Right lung (tissue), 10 donors: Measurements from ENCODE around the gene NKAP. TPM values are rescaled to one million over a fixed set of nuclear protein-coding genes. Genes with fewer than 3 reads are reported as not detected.
"Not testable (repeated sequence)": the region's sequence is repeated elsewhere in the genome, so short reads cannot be mapped to it uniquely, and the experiment has no call there.

ENCODE experiments used
- DNase-seq, 2 donors: peaks; one replicate each; pipeline ENCODE4 v3.0.0-alpha.2; 2013
- long read RNA-seq, 8 donors: transcript quantifications; one replicate each; lab custom pipeline, GENCODE V29; 2026
- polyA plus RNA-seq, 5 donors: library from polyadenylated mRNA; unstranded; fragments of 120-200 nt; gene quantifications; one replicate each; pipeline versions ENCODE4 v1.2.1 to v1.2.3, GENCODE V29; 2013; ENCODE audit warnings: inconsistent platforms in 1 of 5, low replicate concordance in 1 of 5; ENCODE audit not compliant: insufficient read length in 5 of 5, insufficient read depth in 1 of 5

NKAP gene
- polyA plus RNA-seq: 10 to 100 TPM; 12.1 to 16.9 (median 14.8) TPM
- long read RNA-seq, donor 1, full-length matches to known transcripts: 3 of 23 reads
- long read RNA-seq, donor 1, partial matches to known transcripts: 20 of 23 reads
- long read RNA-seq, donor 1, other reads (novel, unspliced or antisense): 0 of 23 reads
- long read RNA-seq, donor 2, full-length matches to known transcripts: 3 of 9 reads
- long read RNA-seq, donor 2, partial matches to known transcripts: 6 of 9 reads
- long read RNA-seq, donor 2, other reads (novel, unspliced or antisense): 0 of 9 reads
- long read RNA-seq, donor 3, full-length matches to known transcripts: 6 of 6 reads
- long read RNA-seq, donor 3, partial matches to known transcripts: 0 of 6 reads
- long read RNA-seq, donor 3, other reads (novel, unspliced or antisense): 0 of 6 reads
- long read RNA-seq, donor 4, partial matches to known transcripts: 5 of 6 reads
- long read RNA-seq, donor 4, other reads (novel, unspliced or antisense): 0 of 6 reads
- long read RNA-seq, donor 5, full-length matches to known transcripts: 4 of 15 reads
- long read RNA-seq, donor 5, partial matches to known transcripts: 11 of 15 reads
- long read RNA-seq, donor 5, other reads (novel, unspliced or antisense): 0 of 15 reads
- long read RNA-seq, donor 6, full-length matches to known transcripts: 10 of 20 reads
- long read RNA-seq, donor 6, partial matches to known transcripts: 10 of 20 reads
- long read RNA-seq, donor 6, other reads (novel, unspliced or antisense): 0 of 20 reads
- long read RNA-seq, donor 7, full-length matches to known transcripts: 1 of 6 reads
- long read RNA-seq, donor 7, partial matches to known transcripts: 0 of 6 reads
- long read RNA-seq, donor 7, other reads (novel, unspliced or antisense): 5 of 6 reads
- long read RNA-seq, donor 8, full-length matches to known transcripts: 1 of 1 reads
- long read RNA-seq, donor 8, partial matches to known transcripts: 0 of 1 reads
- long read RNA-seq, donor 8, other reads (novel, unspliced or antisense): 0 of 1 reads

- peak; percentile 83 to 86 for DNase-seq
Observed at GRCh38 chrX:119943185-119943988, at the start of gene NKAP. Gene NKAP (minus strand): TSS chrX:119943751. CDS start chrX:119943605, 146 bp downstream.

- DNase-seq: no peak
Observed at GRCh38 chrX:119991005-119991787, 47.6 kb upstream of the NKAP start.

DNA sequence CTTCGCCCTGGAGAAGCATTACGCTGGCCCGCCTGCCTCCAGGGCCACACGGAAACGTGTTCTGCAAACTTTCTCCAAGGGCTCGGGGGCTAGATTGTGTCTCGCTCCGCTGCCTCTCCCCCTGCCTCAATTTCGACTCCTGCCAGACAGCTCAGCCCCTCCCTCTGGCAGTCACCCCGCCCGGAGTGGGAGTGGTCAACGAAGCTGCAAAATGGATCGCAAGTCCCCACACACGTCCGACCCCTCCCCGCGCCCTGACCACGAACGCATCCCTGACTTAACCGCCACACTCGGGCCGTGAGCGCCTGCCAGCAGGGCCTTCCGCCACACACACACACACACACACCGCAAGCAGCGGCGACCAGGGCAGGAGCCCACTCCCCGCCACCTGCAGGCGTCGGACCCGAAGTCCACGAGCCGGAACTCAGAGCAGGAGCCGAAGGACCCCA lies 47.0 kb upstream of the NKAP start:
- no peak for DNase-seq

GRCh38 chrX:119989905-119990555 lies 46.5 kb upstream of the NKAP start:
- DNase-seq: no peak

GRCh38 chrX:119986203-119986602 lies 42.7 kb upstream of the NKAP start:
- DNase-seq: no peak

DNA sequence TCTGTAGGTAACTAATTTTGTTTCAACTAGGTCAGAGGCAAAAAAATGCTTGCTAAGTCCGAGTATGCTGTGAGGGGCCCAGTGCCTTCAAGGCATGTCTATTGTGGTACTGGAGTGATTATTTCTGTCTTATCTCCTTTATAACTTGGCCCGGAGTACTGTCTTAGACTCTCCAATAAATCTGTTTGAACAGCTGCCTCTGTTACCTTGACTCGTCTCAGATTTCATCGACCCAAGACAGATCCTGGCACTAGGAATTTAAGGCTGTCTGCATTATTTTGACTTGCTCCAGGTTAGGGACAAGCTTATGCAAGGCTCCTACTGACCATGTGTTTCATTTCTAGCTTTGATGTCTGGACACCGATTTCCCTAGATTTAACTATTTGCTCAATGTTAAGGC lies 41.1 kb upstream of the NKAP start:
- no peak for DNase-seq

DNA sequence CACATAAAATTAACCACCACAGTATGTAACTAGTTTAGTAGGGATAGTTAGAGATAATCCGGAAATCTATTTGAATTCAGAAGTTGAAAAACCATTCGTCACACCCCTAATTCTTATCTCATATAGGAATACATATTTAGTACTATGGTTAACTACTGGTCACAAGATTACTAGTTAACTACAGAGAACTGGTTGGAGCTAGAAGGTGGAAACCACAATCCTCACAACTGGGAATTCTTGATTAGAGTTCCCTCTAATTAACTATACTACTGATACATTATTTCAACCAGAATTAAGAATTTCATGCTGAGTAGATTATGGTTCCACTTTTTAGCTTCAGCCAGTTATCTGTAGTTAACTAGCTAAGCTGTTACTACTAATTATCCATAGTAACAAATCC lies 39.9 kb upstream of the NKAP start:
- DNase-seq: no peak

- no peak for DNase-seq
Observed at GRCh38 chrX:119982145-119982544, 38.6 kb upstream of the NKAP start.

DNA sequence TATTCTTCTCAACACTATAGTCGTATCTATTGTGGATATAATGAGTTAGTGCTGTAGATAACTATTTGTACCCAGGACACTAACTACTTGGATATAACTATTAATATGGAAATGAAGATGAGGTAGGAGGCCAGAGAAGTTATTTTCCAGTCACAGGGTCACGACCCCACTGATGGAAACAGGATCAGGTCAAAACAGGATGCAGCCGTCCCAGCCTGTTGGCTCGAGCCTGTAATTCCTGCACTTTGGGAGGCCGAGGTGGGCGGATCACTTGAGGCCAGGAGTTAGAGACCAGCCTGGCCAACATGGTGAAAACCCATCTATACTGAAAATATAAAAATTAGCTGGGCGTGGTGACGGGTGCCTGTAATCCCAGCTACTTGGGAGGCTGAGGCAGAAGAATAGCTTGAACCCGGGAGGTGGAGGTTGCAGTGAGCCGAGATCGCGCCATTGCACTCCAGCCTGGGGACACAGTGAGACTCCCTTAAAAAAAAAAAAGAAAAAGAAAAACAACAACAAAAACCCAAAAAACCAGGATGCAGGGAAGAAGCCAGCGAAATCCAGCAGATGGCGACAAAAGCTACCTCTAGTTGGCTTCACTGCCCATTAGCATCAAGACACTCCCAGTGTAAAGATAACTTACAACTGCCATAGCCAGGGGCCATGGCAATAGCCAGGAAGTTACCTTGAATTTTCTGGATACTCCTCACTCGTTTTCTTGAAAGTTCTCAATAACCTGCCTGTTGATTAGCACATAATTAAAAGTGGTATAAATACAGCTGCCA lies 37.9 kb upstream of the NKAP start:
- DNase-seq: no peak

DNA sequence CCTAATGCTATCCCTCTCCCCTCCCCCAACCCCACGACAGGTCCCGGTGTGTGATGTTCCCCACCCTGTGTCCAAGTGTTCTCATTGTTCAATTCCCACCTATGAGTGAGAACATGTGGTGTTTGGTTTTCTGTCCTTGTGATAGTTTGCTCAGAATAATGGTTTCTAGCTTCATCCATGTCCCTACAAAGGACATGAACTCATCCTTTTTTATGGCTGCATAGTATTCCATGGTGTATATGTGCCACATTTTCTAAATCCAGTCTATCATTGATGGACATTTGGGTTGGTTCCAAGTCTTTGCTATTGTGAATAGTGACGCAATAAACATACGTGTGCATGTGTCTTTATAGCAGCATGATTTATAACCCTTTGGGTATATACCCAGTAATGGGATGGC lies 33.6 kb upstream of the NKAP start:
- DNase-seq: not testable (repeated sequence)

- DNase-seq: no peak
Observed at GRCh38 chrX:119971184-119971583, 27.6 kb upstream of the NKAP start.

DNA sequence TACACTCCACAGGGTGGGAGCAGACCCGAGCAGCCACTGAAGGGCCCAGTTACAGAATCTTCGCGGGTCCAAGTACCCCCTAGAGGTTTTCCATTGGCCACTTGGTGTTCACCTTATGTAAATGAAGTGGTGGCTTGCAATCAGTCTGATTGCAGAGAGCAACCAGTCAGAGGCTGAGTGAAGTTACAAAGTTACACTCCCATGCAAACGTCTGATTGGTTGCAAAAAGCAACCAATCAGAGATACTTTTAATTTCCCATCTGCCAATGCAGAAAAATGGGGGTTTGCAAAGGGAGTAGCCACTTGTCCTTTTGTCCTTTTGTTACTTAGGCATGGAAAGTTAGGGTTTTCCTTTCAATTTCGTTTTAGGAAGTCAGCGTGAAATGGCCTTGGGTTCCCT lies 27.0 kb upstream of the NKAP start:
- no peak for DNase-seq

DNA sequence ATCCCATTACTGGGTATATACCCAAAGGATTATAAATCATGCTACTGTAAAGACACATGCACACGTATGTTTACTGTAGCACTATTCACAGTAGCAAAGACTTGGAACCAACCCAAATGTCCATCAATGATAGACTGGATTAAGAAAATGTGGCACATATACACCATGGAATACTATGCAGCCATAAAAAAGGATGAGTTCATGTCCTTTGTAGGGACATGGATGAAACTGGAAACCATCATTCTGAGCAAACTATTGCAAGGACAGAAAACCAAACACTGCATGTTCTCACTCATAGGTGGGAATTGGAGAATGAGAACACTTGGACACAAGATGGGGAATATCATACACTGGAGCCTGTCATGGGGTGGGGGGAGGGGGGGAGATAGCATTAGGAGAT lies 23.3 kb upstream of the NKAP start:
- not testable (repeated sequence) for DNase-seq

DNA sequence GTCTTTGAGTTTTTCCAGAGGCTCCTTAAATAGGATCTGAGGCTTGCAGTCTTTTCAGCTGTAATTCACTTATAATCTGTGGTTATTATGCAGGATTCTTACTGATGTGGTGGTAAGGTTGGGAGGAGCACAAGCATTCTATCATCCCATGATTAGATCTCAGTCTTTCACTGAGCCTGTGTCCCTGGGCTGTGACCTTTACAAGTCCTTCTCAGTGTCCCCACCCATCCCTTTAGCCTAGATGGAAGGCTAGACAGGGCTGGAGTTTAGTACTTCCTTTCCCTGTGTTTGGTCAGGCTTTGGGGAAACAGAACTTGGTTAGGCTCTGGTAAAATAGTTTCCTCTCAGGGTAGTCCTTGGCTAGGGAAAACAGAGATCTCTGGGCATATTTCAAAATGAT lies 17.1 kb upstream of the NKAP start:
- DNase-seq: no peak

DNA sequence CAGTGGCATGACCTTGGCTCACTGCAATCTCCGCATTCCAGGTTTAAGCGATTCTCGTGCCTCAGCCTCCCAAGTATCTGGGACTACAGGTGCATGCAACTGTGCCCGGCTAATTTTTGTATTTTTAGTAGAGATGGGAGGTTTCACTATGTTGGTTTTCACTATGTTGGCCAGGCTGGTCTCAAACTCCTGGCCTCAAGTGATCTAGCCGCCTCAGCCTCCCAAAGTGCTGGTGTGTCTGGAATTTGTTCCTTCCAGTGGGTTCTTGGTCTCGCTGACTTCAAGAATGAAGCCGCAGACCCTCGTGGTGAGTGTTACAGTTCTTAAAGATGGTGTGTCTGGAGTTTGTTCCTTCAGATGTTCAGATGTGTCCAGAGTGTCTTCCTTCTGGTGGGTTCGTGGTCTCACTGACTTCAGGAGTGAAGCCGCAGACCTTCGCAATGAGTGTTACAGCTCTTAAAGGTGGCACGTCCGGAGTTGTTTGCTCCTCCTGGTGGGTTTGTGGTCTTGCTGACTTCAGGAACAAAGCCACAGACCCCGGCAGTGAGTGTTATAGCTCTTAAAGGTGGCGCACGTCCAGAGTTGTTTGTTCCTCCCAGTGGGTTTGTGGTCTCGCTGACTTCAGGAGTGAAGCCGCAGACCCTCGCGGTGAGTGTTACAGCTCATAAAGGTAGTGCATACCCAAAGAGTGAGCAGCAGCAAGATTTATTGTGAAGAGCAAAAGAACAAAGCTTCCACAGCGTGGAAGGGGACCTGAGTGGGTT lies 12.4 kb upstream of the NKAP start:
- not testable (repeated sequence) for DNase-seq

- no peak for DNase-seq
Observed at GRCh38 chrX:119954374-119954773, 10.8 kb upstream of the NKAP start.

GRCh38 chrX:119948381-119948780 lies 4.8 kb upstream of the NKAP start:
- DNase-seq: no peak

GRCh38 chrX:119945481-119945880 lies 1.9 kb upstream of the NKAP start:
- DNase-seq: no peak

- DNase-seq: peak in 1 of 2 donors; percentile 5
Observed at GRCh38 chrX:119942831-119943184, 743 bp downstream of the NKAP start.
